Gastrocnemius medialis (tissue), 4 donors: ENCODE results near the gene SLC10A7. TPM values are rescaled to one million over a fixed set of nuclear protein-coding genes. Genes with fewer than 3 reads are reported as not detected.

Source experiments
- ATAC-seq, 2 donors: fragments of 150-250 bp; one replicate each; pipeline ENCODE4 v1.9.1; 2016
- DNase-seq, 2 donors: peaks; one replicate each; pipeline ENCODE4 v3.0.0-alpha.2; 2019
- H3K27ac ChIP-seq, 4 donors: fragments of 200-600 bp; sonication (generic); 1 replicate in 1 of 4; 2 replicates in 3 of 4; pipeline ENCODE4 v1.5.1; 2016 to 2018; ENCODE audit warnings: mild to moderate bottlenecking in 2 of 4, moderate library complexity in 1 of 4
- H3K27me3 ChIP-seq, 3 donors: fragments of 200-600 bp; sonication (generic) in 2 of 3; 1 replicate in 1 of 3; 2 replicates in 2 of 3; pipeline versions ENCODE4 v1.5.1 to v1.6.0; 2016 to 2019; ENCODE audit warnings: mild to moderate bottlenecking in 1 of 3, moderate library complexity in 1 of 3
- H3K36me3 ChIP-seq, 2 donors: fragments of 200-600 bp; sonication (generic) in 1 of 2; one replicate each; pipeline ENCODE4 v1.5.1; 2017 to 2018
- H3K4me1 ChIP-seq, 2 donors: fragments of 200-600 bp; sonication (generic) in 1 of 2; one replicate each; pipeline ENCODE4 v1.5.1; 2016 to 2017; ENCODE audit warnings: mild to moderate bottlenecking in 2 of 2
- H3K4me3 ChIP-seq, 4 donors: fragments of 200-600 bp; sonication (generic) in 3 of 4; 1 replicate in 1 of 4; 2 replicates in 3 of 4; pipeline ENCODE4 v1.5.1; 2016 to 2019; ENCODE audit warnings: mild to moderate bottlenecking in 2 of 4
- H3K9me3 ChIP-seq, 3 donors: fragments of 200-600 bp; sonication (generic) in 2 of 3; 1 replicate in 1 of 3; 2 replicates in 2 of 3; pipeline ENCODE4 v1.5.1; 2016 to 2019
- CTCF ChIP-seq, 5 experiments: fragments of 450-650 bp in 3 of 5; fragments of 200-600 bp in 2 of 5; sonication (generic) in 2 of 5; IDR thresholded peaks in 4 of 5; conservative IDR thresholded peaks in 1 of 5; 1 replicate in 4 of 5; 2 replicates in 1 of 5; pipeline ENCODE4 v1.5.1; 2016 to 2019; ENCODE audit warnings: antibody characterized with exemption in 5 of 5, mild to moderate bottlenecking in 3 of 5, moderate library complexity in 3 of 5
- POLR2A ChIP-seq, 2 donors: fragments of 450-650 bp; IDR thresholded peaks; one replicate each; pipeline ENCODE4 v1.6.1; 2017; ENCODE audit warnings: antibody characterized with exemption in 2 of 2, mild to moderate bottlenecking in 2 of 2, moderate library complexity in 2 of 2
- in situ Hi-C, 4 donors: fragments of 200-750 bp; cut with MboI; loops; one replicate each; pipeline versions ENCODE4 v1.15.0 to v1.8.0; 2017; ENCODE audit warnings: low sequenced_read_pairs in 4 of 4
- intact Hi-C: fragments of 100-400 bp; cut with DNase I; formaldehyde crosslinking; loops from one replicate; pipeline ENCODE4 v1.15.1; 2023; ENCODE audit warnings: low total_unique reads
- total RNA-seq, 4 donors: library from RNA; depleted of rRNA; stranded (reverse); fragments of >200 nt; gene quantifications; one replicate each; pipeline versions ENCODE4 v1.1.0 to v1.2.3, GENCODE V29; 2016

The SLC10A7 gene
- total RNA-seq, 4 donors from 2014 or later: 2.1 to 6.0 (median 2.3) TPM

GRCh38 chr4:146450524-146450923 lies 71.2 kb downstream of the SLC10A7 start:
- DNase-seq: no peak
- intact Hi-C loops (no loop called here), in situ Hi-C loops (no loop called here)
- Histone ChIP-seq H3K27me3 (no peaks in the 10 kb centered on the region), H3K4me1 (no peaks in the 10 kb centered on the region), H3K36me3 (no peaks in the 10 kb centered on the region), H3K9me3 (no peaks in the 10 kb centered on the region), H3K4me3 (no peak overlapping the region), H3K27ac (no peak overlapping the region)
- TF ChIP-seq CTCF (IDR thresholded peaks at IDR 0.05 in 4 of 5, conservative IDR thresholded peaks at IDR 0.05 in 1 of 5) (no peak), POLR2A (IDR thresholded peaks at IDR 0.05) (no peak)
- no peak for ATAC-seq

GRCh38 chr4:146446555-146446954 lies 75.2 kb downstream of the SLC10A7 start:
- no peak overlapping the region for H3K27ac ChIP-seq
- TF ChIP-seq CTCF (IDR thresholded peaks at IDR 0.05 in 4 of 5, conservative IDR thresholded peaks at IDR 0.05 in 1 of 5) (no peak), POLR2A (IDR thresholded peaks at IDR 0.05) (no peak)
- H3K4me3 ChIP-seq: no peak overlapping the region
- no peaks in the 10 kb centered on the region for H3K9me3 ChIP-seq
- no peaks in the 10 kb centered on the region for H3K36me3 ChIP-seq
- ATAC-seq (no peak), DNase-seq (no peak)
- no peaks in the 10 kb centered on the region for H3K27me3 ChIP-seq
- intact Hi-C loops (no loop called here), in situ Hi-C loops (no loop called here)
- H3K4me1 ChIP-seq: no peaks in the 10 kb centered on the region

DNA sequence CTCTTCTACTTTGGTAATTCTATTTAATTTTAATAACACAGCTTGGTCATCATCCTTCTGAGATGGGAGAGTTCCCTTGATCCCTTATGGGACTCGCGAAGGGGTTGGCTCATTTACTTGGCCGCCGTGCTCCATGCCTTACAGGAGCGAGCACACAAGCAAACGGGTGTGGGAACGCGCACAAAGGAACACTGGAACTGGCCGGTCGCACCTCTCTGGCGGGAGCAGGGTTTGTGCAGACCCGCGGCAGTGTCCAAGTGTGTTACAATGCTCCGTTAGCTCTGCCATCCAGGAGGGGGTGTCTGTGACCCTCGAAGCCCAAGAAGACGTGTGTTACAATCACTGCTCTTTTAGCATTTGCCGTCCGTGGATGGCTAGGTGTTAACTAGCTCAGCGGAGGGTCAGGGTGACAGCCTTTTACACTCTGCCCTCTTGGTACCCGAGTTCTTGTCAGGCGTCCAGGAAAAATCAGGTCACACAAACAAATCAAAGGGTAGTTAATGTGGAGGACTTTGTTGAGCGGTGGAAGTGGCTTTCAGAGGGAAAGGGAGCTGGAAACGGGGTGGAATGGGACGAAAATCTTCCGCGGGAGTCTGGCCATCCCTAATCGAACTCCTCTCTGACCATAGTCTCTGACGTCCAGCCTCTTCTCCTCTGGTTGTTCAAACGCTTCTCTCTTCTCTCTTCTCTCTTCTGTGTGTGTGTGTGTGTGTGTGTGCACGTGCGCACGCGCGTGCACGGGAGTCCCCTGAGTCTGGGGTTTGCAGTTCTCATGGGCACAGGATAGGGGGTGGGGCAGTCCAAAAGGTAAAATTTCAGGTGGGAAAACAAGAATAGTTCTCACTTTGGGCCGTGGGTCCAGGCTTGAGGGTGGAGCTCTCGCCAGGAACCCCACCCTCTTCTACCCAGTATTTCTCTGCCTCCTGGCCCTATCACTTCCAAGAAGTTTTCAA lies 76.3 kb downstream of the SLC10A7 start:
- Histone ChIP-seq H3K36me3 (no peaks in the 10 kb centered on the region), H3K27ac (no peak overlapping the region), H3K9me3 (no peaks in the 10 kb centered on the region), H3K4me3 (no peak overlapping the region), H3K27me3 (no peaks in the 10 kb centered on the region), H3K4me1 (no peaks in the 10 kb centered on the region)
- DNase-seq (no peak), ATAC-seq (no peak)
- intact Hi-C loops: no loop called here
- TF ChIP-seq POLR2A (IDR thresholded peaks at IDR 0.05) (no peak), CTCF (IDR thresholded peaks at IDR 0.05 in 4 of 5, conservative IDR thresholded peaks at IDR 0.05 in 1 of 5) (no peak)
- in situ Hi-C loops: no loop called here

GRCh38 chr4:146443525-146443924 lies 78.2 kb downstream of the SLC10A7 start:
- intact Hi-C loops: no loop called here
- peaks cover 0 to 9% of the 10 kb centered on the region in 2 donors for H3K4me1 ChIP-seq
- DNase-seq: no peak
- TF ChIP-seq CTCF (IDR thresholded peaks at IDR 0.05 in 4 of 5, conservative IDR thresholded peaks at IDR 0.05 in 1 of 5): no peak
- TF ChIP-seq POLR2A (IDR thresholded peaks at IDR 0.05): no peak
- no peaks in the 10 kb centered on the region for H3K9me3 ChIP-seq
- H3K27ac ChIP-seq: no peak overlapping the region
- no peaks in the 10 kb centered on the region for H3K27me3 ChIP-seq
- no peak for ATAC-seq
- no peaks in the 10 kb centered on the region for H3K36me3 ChIP-seq
- H3K4me3 ChIP-seq: no peak overlapping the region
- in situ Hi-C loops: no loop called here
